Breast epithelium (tissue), 3 donors: ENCODE data around the gene ESPNL.

Experiments
- POLR2A ChIP-seq: fragments of 450-650 bp; IDR thresholded peaks from one replicate; pipeline ENCODE4 v1.6.1; 2016; ENCODE audit warnings: antibody characterized with exemption, mild to moderate bottlenecking, moderate library complexity
- POLR2AphosphoS5 ChIP-seq, 3 donors: sonication (generic); formaldehyde crosslinking; IDR thresholded peaks; one replicate each; pipeline ENCODE4 v1.6.1; 2017; ENCODE audit warnings: antibody characterized with exemption in 3 of 3
- TF ChIP-seq, protein P1 (sequence below), 3 donors: fragments of 450-650 bp; IDR thresholded peaks; one replicate each; pipeline ENCODE4 v1.5.1; 2016 to 2017; ENCODE audit warnings: antibody characterized with exemption in 3 of 3, mild to moderate bottlenecking in 3 of 3, moderate library complexity in 3 of 3

DNA sequence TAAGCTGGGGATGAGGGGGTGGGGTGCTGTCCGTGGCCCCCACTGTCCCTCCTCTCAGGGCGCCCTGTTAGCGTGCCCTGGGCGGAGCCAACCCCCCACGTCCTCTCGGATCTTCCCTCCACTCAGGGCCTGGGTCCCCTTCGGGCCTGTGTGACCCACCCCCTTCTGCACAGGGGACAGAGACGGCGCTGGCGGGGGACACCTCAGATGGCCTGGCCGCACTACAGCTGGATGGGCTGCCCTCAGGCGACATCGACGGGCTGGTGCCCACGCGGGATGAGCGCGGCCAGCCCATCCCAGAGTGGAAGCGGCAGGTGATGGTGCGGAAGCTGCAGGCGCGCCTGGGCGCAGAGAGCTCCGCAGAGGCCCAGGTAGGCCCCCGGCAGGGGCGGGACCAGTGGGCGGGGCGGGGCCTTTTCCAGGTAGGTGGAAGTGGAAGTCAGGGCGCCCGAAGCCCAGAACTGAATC is 28.4 kb downstream of the ESPNL start:
- TF ChIP-seq POLR2A: no peak
- TF ChIP-seq, protein P1, sequence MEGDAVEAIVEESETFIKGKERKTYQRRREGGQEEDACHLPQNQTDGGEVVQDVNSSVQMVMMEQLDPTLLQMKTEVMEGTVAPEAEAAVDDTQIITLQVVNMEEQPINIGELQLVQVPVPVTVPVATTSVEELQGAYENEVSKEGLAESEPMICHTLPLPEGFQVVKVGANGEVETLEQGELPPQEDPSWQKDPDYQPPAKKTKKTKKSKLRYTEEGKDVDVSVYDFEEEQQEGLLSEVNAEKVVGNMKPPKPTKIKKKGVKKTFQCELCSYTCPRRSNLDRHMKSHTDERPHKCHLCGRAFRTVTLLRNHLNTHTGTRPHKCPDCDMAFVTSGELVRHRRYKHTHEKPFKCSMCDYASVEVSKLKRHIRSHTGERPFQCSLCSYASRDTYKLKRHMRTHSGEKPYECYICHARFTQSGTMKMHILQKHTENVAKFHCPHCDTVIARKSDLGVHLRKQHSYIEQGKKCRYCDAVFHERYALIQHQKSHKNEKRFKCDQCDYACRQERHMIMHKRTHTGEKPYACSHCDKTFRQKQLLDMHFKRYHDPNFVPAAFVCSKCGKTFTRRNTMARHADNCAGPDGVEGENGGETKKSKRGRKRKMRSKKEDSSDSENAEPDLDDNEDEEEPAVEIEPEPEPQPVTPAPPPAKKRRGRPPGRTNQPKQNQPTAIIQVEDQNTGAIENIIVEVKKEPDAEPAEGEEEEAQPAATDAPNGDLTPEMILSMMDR (IDR thresholded peaks at IDR 0.05): no peak
- TF ChIP-seq POLR2AphosphoS5 (IDR thresholded peaks at IDR 0.05): no peak
